Hematopoietic multipotent progenitor cell (in vitro differentiated cells): ENCODE data around the gene TMEM62. TPM values are rescaled to one million over a fixed set of nuclear protein-coding genes. Genes with fewer than 3 reads are reported as not detected.

Experiments used
- DNase-seq, 3 donors: peaks; one replicate each; pipeline ENCODE4 v3.0.0-alpha.2; 2011 to 2015; ENCODE audit warnings: low read depth in 2 of 3, low spot score in 2 of 3
- small RNA-seq: library from RNA; depleted of rRNA; stranded (forward); fragments of <200 nt; gene quantifications from one replicate; pipeline ENCODE3, GENCODE V24; 2012
- total RNA-seq: library from RNA; depleted of rRNA; stranded (reverse); fragments of >200 nt; gene quantifications from one replicate; pipeline ENCODE4 v1.2.3, GENCODE V29; 2012

The TMEM62 gene
- total RNA-seq, 1 donor: 16.4 TPM

- no peak for DNase-seq
Measured at GRCh38 chr15:43226436-43227305, 93.3 kb downstream of the TMEM62 start.

- DNase-seq: no peak
Measured at GRCh38 chr15:43229977-43230376, 96.6 kb downstream of the TMEM62 start.

GRCh38 chr15:43230640-43231115 is 97.3 kb downstream of the TMEM62 start:
- DNase-seq: no peak

GRCh38 chr15:43232289-43232874 is 99.0 kb downstream of the TMEM62 start:
- DNase-seq: no peak

Small RNA genes lying within 50 kb of the gene (small RNA-seq; reads per million reads assigned to genes)
- gene AC068724.2: not detected

Other genes starting within 250 kb of the TMEM62 start
- gene TTBK2, start 212.8 kb upstream of the TMEM62 start, total RNA-seq: 9.7 TPM
- 13.2 TPM for gene UBR1, start 27.5 kb upstream of the TMEM62 start, total RNA-seq
- gene CCNDBP1, start 51.8 kb downstream of the TMEM62 start, total RNA-seq: 153 TPM
- gene EPB42, start 87.4 kb downstream of the TMEM62 start, total RNA-seq: 0.54 TPM
- gene TGM5, start 133.3 kb downstream of the TMEM62 start, total RNA-seq: under 0.01 TPM
- gene TGM7, start 168.7 kb downstream of the TMEM62 start, total RNA-seq: not detected
- gene LCMT2, start 197.0 kb downstream of the TMEM62 start, total RNA-seq: 5.7 TPM
- 16.7 TPM for gene ZSCAN29, start 237.5 kb downstream of the TMEM62 start, total RNA-seq
- gene TUBGCP4, start 237.5 kb downstream of the TMEM62 start, total RNA-seq: 14.3 TPM